GM12891 (cell line): Measurements from ENCODE around the gene KIF25.

Source experiments
- DNase-seq: peaks from one replicate; pipeline ENCODE4 v3.0.0; 2011; ENCODE audit warnings: low spot score; ENCODE audit not compliant: insufficient read length
- FAIRE-seq: peaks from 2 replicates; lab custom pipeline; 2011; peaks lifted over from hg19 to GRCh38; lab: Jason Lieb, UNC
- PAX5 ChIP-seq: IDR thresholded peaks from 2 replicates; pipeline ENCODE4 v1.6.1; 2011; ENCODE audit warnings: low read length, moderate library complexity, mild to moderate bottlenecking; ENCODE audit not compliant: insufficient read depth, severe bottlenecking
- POLR2A ChIP-seq: IDR thresholded peaks from 2 replicates; pipeline ENCODE4 v1.6.1; 2011; ENCODE audit warnings: low read depth, low read length, control low read depth
- POLR2AphosphoS5 ChIP-seq: IDR thresholded peaks from 2 replicates; pipeline ENCODE4 v1.6.1; 2011; ENCODE audit warnings: low read depth, low read length, control low read depth
- POU2F2 ChIP-seq: IDR thresholded peaks from 2 replicates; pipeline ENCODE4 v1.6.1; 2011; ENCODE audit warnings: low read depth, mild to moderate bottlenecking, control low read depth, low read length, moderate library complexity
- SPI1 ChIP-seq: IDR thresholded peaks from 2 replicates; pipeline ENCODE4 v1.6.1; 2011; ENCODE audit warnings: low read depth, low read length, control low read depth
- TAF1 ChIP-seq: IDR thresholded peaks from 2 replicates; pipeline ENCODE4 v1.6.1; 2011; ENCODE audit warnings: low read depth, low read length, control low read depth

Gene KIF25

DNA sequence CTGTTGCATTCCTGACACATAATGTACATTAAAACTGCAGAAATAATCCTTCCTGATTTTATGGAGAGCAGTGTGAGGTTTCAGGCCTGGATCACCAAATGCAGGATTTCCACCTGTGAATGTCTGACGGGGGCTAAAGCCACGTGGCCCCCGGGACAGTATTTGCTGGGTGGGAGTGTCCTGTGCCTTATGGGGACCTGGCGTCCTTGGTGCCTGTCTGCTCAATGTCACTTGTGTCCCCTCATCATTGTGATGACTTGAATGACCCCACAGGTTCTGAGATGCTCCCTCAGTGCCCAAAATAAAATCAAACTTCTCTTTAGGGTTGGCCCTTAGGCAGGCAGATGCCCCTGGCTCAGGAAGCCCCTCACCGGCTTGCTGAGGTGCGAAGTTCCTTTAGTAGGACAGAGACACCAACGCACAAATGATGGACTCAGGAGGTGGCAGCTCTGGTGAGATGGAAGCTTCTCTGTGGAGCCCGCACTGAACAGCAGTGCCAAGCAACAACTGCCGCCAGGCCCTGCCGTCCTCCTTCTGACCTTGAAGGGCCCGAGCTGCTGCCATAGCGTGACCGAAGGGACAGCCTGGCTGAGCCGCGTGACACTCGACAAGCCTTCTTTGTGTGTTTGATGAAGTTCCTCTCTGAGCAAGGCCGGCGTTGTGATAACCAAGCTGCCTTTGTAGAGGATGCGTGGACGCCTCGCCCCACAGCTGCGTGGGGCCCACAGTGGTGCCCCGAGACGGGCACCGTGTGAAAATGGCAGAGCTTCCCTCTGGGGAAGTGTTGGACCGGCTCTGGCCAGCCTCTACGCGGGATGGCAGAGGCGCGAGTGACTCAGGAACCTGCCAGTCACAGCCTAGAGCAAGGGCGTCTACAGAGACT, 50.6 kb downstream of the KIF25 start:
- no peak for DNase-seq
- FAIRE-seq, result no peak
- no peak for TF ChIP-seq PAX5
- no peak for TF ChIP-seq POLR2AphosphoS5
- no peak for TF ChIP-seq POU2F2
- no peak for TF ChIP-seq SPI1
- TF ChIP-seq TAF1, result no peak
- TF ChIP-seq POLR2A, result no peak

DNA sequence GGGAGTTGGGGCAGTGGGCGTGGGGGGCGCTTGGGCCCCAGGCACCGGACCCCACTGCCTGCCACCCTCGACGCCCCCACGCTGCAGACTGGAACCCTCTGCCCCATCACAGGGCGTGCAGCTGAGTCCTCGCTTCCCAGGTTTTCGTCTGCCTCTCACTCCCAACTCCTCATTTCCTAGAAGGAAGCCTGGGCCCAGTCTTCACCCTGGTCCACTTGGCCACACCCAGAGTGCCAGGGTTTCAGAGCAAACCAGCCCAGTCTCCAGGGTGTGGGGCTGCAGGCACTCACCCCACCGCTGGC, 51.2 kb downstream of the KIF25 start:
- no peak for FAIRE-seq
- no peak for TF ChIP-seq SPI1
- TF ChIP-seq TAF1, result no peak
- TF ChIP-seq POU2F2, result no peak
- TF ChIP-seq POLR2AphosphoS5, result no peak
- TF ChIP-seq PAX5, result no peak
- TF ChIP-seq POLR2A, result no peak
- DNase-seq, result no peak

DNA sequence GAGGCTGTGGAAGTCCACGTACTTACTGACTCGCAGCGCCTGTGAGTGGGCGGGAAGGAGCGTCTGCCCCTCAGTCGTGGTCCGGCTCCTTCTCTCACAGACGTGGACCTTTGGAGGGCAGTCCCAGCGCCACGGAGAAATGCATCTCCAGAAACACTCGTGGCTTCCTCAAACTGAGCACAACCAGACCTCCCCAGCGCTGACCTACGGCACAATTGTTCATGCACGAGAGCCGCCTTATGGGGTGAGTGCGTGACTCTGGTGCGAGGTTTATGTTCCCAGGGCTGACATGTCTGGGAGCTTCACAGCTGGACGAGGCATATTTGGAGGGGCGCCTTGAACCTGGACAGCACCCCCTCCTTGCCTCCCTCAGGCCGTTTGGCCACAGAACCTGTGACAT, 51.8 kb downstream of the KIF25 start:
- TF ChIP-seq POLR2AphosphoS5 (no peak), PAX5 (no peak), POU2F2 (no peak), TAF1 (no peak), POLR2A (no peak), SPI1 (no peak)
- FAIRE-seq (no peak), DNase-seq (no peak)

DNA sequence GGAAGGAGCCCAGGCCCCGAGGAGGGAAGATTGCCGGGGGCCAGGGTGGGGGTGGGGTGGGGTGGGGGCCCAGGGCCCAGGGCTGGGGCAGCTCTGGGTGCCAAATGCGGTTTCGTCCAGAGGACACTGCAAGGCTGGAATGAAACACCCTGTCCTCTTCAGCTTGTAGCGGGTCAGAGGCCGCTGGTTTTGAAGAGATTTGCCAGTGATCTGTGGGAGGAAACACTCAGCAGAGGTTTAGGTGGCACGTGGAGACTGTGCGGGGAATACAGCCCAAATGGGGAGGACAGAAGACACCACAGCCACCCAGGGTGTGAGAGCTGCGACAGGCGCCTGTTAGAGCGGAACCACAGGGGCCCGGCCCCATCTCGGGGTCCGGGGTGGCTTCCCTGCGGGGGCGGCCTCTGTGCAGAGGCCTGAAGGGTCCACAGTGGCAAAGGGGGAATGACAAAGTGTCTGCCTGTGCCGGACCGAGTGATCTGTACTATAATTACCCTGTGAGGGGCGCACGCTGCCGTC, 52.3 kb downstream of the KIF25 start:
- FAIRE-seq (no peak), DNase-seq (no peak)
- no peak for TF ChIP-seq TAF1
- TF ChIP-seq POLR2A, result no peak
- no peak for TF ChIP-seq SPI1
- TF ChIP-seq PAX5, result no peak
- no peak for TF ChIP-seq POLR2AphosphoS5
- TF ChIP-seq POU2F2, result no peak

DNA sequence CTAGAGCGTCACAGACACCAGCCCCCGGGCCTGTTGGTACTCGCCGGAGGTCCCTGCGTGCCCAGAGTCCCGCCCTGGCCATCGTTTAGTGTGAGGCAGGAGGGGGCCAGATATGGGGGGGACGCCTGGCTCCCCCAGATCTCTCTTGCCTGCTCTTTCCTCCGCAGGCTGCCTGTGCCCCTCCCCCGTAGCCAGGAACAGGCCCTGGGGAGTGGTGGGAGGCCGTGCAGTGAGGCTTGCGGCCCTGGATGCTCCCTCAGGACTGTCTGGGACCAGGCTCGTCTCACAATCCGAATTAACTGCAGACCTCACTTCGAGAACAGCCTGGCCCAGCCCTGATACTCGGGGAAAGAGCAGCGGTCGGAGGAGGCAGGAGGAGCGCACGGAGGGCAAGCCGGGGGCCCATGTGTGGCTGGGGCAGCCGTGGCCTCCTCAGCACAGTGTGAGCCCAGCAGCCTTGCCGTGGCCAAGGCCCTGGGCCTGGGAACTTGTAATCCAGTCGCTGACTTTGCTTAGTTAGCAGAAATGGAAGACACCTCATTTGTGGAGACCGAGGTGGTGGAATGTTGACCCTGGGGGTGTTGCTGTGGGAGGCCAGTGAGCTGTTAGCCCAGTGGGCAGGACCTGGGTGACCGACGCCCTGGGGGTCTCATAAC, 52.9 kb downstream of the KIF25 start:
- DNase-seq (no peak), FAIRE-seq (no peak)
- no peak for TF ChIP-seq TAF1

DNA sequence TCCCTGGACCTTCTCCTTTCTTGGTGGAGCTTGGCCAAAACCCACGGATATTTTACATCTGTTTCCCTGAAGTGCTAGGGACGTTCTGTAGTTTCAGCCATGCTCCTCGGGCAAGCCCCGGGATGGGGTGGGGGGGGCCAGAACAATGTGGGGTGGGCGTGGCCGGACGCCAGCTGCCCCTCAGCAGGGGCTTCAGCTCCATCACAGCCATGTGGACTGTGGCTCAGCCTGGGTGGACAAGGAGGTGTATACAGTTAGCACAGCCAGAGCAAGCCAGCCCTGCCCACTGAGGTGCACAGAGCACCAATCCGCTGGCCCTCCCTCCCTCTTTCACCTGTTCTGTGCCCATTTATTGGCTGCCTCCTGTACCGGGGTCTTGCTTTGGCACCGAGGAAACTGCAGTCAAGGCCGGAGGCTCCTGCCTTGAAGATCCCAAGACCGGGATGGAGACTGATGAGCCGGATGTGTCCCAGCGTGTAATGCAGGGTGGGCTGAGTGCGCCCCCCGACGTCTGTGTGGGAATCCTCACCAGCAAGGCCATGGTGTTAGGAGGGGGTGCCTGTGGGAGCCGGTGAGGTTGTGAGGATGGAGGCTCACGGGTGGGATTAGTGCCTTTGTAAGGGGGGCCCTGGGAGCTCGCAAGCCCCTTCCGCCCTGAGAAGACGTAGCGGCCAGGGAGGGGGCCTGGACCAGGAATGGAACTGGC, 53.6 kb downstream of the KIF25 start:
- FAIRE-seq, result no peak
- DNase-seq, result no peak
- no peak for TF ChIP-seq SPI1
- TF ChIP-seq POLR2A, result no peak
- TF ChIP-seq PAX5, result no peak
- TF ChIP-seq TAF1, result no peak
- no peak for TF ChIP-seq POU2F2
- TF ChIP-seq POLR2AphosphoS5, result no peak

DNA sequence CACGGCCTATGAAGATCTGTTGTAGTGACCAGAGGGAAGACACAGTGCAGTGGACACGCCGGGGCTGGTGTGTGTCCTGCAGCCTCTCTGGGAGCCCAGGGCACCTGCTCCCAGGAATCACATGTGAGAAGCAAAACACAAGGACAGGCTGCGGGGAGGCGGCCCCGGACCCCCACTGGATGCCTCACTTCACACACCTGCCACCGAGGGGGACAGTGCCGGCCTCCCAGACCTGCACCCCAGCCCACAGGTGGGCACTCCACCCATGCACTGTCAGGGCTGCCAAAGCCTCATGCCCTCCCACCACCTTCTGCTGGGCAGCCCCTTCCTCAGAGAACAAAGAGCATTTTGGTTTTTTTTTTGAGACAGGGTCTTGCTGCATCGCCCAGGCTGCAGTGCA, 54.2 kb downstream of the KIF25 start:
- FAIRE-seq, result no peak
- TF ChIP-seq POLR2A (no peak), PAX5 (no peak), SPI1 (no peak), POLR2AphosphoS5 (no peak), POU2F2 (no peak), TAF1 (no peak)
- DNase-seq, result no peak

DNA sequence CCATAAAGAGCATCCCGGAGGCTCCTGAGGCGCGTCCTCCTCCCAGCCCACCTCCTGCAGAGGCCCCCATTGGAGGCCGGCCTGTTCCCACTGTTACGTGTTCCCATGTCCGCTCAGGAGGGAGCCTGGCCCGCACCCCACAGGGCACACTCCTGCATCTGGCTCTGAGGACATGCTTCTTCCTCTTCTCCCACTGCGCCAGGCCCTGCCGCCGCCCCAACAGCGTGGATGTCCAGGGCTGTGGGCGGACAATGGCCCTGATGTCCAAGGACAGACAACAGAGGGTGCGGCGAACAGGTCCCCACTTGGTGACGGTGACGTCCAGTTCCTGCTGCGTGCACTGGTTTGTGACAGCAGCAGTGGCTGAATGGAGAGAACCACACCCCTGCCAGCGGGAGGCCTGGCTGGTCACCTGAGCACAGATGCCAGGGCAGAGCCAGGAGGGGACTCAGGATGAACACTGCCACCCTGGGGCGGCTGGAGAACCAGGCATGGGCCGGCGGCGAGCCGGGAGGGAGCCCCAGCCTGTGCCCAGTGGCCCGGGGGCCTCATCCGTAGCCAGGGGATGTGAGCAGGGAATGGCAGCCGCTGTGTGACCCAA, 54.9 kb downstream of the KIF25 start:
- FAIRE-seq (no peak), DNase-seq (no peak)
- no peak for TF ChIP-seq POLR2AphosphoS5
- no peak for TF ChIP-seq TAF1
- no peak for TF ChIP-seq PAX5
- TF ChIP-seq POLR2A, result no peak
- no peak for TF ChIP-seq SPI1
- TF ChIP-seq POU2F2, result no peak

DNA sequence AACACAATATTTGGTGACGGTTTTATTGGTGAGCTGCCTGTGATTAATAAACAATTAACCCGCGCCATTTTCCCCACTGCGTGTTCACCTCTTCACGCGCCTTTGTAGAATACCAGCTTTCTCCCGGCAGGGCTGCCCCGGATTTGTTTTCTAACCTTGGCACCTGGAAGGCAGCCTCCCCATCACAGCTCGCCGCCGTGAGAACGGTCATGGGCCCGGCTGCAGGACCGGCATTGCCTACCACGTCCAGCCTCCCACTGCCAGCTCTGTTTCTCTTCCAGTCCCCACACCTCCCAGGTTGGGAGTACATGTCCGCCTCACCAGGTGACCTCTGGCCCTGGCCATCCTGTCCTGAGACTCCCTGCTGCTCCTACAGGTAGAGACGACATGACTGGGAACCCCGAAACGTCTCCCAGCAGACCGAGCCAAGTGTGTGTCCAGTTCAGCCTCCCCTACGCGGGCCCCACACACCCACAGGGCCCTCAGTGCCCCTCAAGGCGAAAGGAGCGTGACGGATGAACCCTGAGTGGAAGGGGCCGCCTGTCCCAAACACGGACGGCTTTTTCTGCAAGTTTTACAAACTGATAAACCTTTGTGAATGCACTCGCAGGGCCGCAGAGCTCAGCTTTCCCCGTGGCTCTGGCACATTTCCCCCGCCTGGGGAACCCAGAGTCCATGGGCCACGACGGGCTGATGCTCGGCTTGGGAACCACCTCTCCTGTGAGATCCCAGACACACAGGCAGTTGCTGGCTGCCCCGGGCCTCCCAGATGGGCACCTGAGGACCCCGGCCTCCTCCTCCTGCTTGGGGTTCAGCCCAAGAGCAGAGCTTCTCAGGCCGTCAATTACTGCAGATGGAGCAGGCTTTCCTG, 55.9 kb downstream of the KIF25 start:
- FAIRE-seq (no peak), DNase-seq (no peak)
- TF ChIP-seq POLR2A, result no peak
- no peak for TF ChIP-seq PAX5
- no peak for TF ChIP-seq POU2F2
- no peak for TF ChIP-seq SPI1
- no peak for TF ChIP-seq POLR2AphosphoS5
- no peak for TF ChIP-seq TAF1
